Measurements from ENCODE around the gene CERS6.
"Not testable (repeated sequence)": the region's sequence is repeated elsewhere in the genome, so short reads cannot be mapped to it uniquely, and the experiment has no call there.

The CERS6 gene

GRCh38 chr2:168455645-168456520, at the start of gene CERS6:
TSS of gene CERS6 (plus strand) at chr2:168456272. CDS start at chr2:168456449, 177 bp downstream.
- DNase-seq = peak; percentile 92

GRCh38 chr2:168412301-168412700, 43.8 kb upstream of the CERS6 start:
- not testable (repeated sequence) for DNase-seq

- not testable (repeated sequence) for DNase-seq
These were observed 43.0 kb upstream of the CERS6 start for GRCh38 chr2:168413101-168413500.

- no peak for DNase-seq
These were observed 39.5 kb upstream of the CERS6 start for GRCh38 chr2:168416555-168416954.

- DNase-seq = no peak
These were observed 33.5 kb upstream of the CERS6 start for GRCh38 chr2:168422584-168422983.

GRCh38 chr2:168424112-168424951, 31.7 kb upstream of the CERS6 start:
- DNase-seq = no peak

- no peak for DNase-seq
These were observed 31.1 kb upstream of the CERS6 start for GRCh38 chr2:168424971-168425370.

GRCh38 chr2:168426861-168427260, 29.2 kb upstream of the CERS6 start:
- no peak for DNase-seq

GRCh38 chr2:168427451-168427850, 28.6 kb upstream of the CERS6 start:
- DNase-seq = no peak

- no peak for DNase-seq
These were observed 27.6 kb upstream of the CERS6 start for GRCh38 chr2:168428431-168428830.

GRCh38 chr2:168429988-168430387, 26.1 kb upstream of the CERS6 start:
- DNase-seq = no peak

GRCh38 chr2:168430431-168430830, 25.6 kb upstream of the CERS6 start:
- DNase-seq = no peak

- no peak for DNase-seq
These were observed 24.6 kb upstream of the CERS6 start for GRCh38 chr2:168431301-168432024.

GRCh38 chr2:168432100-168432499, 24.0 kb upstream of the CERS6 start:
- DNase-seq = no peak

- DNase-seq = no peak
These were observed 23.4 kb upstream of the CERS6 start for GRCh38 chr2:168432565-168433186.

GRCh38 chr2:168433527-168433926, 22.5 kb upstream of the CERS6 start:
- DNase-seq = no peak

GRCh38 chr2:168434146-168434545, 21.9 kb upstream of the CERS6 start:
- peak; percentile 83 for DNase-seq

- DNase-seq = no peak
These were observed 19.2 kb upstream of the CERS6 start for GRCh38 chr2:168436840-168437239.

GRCh38 chr2:168438553-168438952, 17.5 kb upstream of the CERS6 start:
- DNase-seq = no peak

- no peak for DNase-seq
These were observed 16.5 kb upstream of the CERS6 start for GRCh38 chr2:168439536-168439935.

GRCh38 chr2:168441214-168441872, 14.7 kb upstream of the CERS6 start:
- no peak for DNase-seq

GRCh38 chr2:168443818-168444217, 12.3 kb upstream of the CERS6 start:
- DNase-seq = no peak
